GM12878 (cell line): Measurements from ENCODE around the gene XG. TPM values are rescaled to one million over a fixed set of nuclear protein-coding genes. Genes with fewer than 3 reads are reported as not detected.
"Not testable (repeated sequence)": the region's sequence is repeated elsewhere in the genome, so short reads cannot be mapped to it uniquely, and the experiment has no call there.

Source experiments
- ATAC-seq: fragments of 200-7000 bp; cut with Tn5 transposase; 3 replicates; pipeline ENCODE4 v1.9.1; 2020; ENCODE audit warnings: mild to moderate bottlenecking, moderate library complexity
- BruUV-seq: library from RNA; stranded (reverse); fragments of 400-500 nt; replicated peaks from 2 replicates; lab custom pipeline; 2021; lab: Mats Ljungman, UMichigan
- CTCF ChIA-PET: fragments of 300-600 bp; sonication (Branson Sonifier 250); formaldehyde crosslinking; extraction: SDS; loops from one replicate; lab custom pipeline; 2021; ENCODE audit warnings: inconsistent platforms; lab: Yijun Ruan, JAX
- POLR2A ChIA-PET: fragments of 350-600 bp; formaldehyde crosslinking; extraction: SDS; loops from one replicate; lab custom pipeline; 2021; ENCODE audit warnings: inconsistent platforms; lab: Charles Lee
- RAD21 ChIA-PET: fragments of 300-600 bp; sonication (Branson Sonifier 250); formaldehyde crosslinking; loops from one replicate; lab custom pipeline; 2023; ENCODE audit warnings: antibody characterized with exemption; ENCODE audit not compliant: unreplicated experiment; lab: Charles Lee
- SMC1A ChIA-PET: fragments of 300-600 bp; sonication (Branson Sonifier 250); formaldehyde crosslinking; loops from one replicate; lab custom pipeline; 2023; ENCODE audit not compliant: unreplicated experiment, uncharacterized antibody; lab: Charles Lee
- DNase-seq: peaks from one replicate; pipeline ENCODE4 v3.0.0-alpha.2; 2011; ENCODE audit warnings: low read depth, low spot score
- FAIRE-seq: peaks from 3 replicates; lab custom pipeline; 2011; peaks lifted over from hg19 to GRCh38; lab: Jason Lieb, UNC
- H2AFZ ChIP-seq: 2 replicates; pipeline ENCODE4 v1.6.0; 2011; ENCODE audit warnings: low read depth, low read length, control low read depth; ENCODE audit not compliant: control insufficient read depth
- H3K27ac ChIP-seq: 2 replicates; pipeline ENCODE4 v1.5.1; 2011; ENCODE audit warnings: control low read depth; ENCODE audit not compliant: control insufficient read depth, insufficient read depth
- H3K27me3 ChIP-seq, 2 experiments: replicated peaks in 1 of 2; 2 replicates each; pipeline versions ENCODE4 v1.6.0 to v1.6.1; 2011; ENCODE audit warnings: low read length in 1 of 2; ENCODE audit not compliant: control insufficient read depth in 2 of 2, insufficient read depth in 2 of 2
- H3K36me3 ChIP-seq, 2 experiments: 2 replicates each; pipeline ENCODE4 v1.5.1; 2011; ENCODE audit warnings: low read length in 1 of 2; ENCODE audit not compliant: control insufficient read depth in 2 of 2, insufficient read depth in 2 of 2
- H3K4me1 ChIP-seq: 2 replicates; pipeline ENCODE4 v1.6.1; 2011; ENCODE audit warnings: mild to moderate bottlenecking, low read length, moderate library complexity, mixed read lengths; ENCODE audit not compliant: control insufficient read depth, insufficient read depth
- H3K4me2 ChIP-seq: 2 replicates; pipeline ENCODE4 v1.6.0; 2011; ENCODE audit warnings: control low read depth; ENCODE audit not compliant: control insufficient read depth, insufficient read depth
- H3K4me3 ChIP-seq: fragments of 200-600 bp; sonication (generic); 2 replicates; pipeline ENCODE4 v1.5.1; 2016
- H3K79me2 ChIP-seq: 2 replicates; pipeline ENCODE4 v1.6.0; 2011; ENCODE audit warnings: low read length; ENCODE audit not compliant: control insufficient read depth, insufficient read depth
- H3K9ac ChIP-seq: 2 replicates; pipeline ENCODE4 v1.8.0; 2011; ENCODE audit warnings: low read length, control low read depth, mixed read lengths; ENCODE audit not compliant: control insufficient read depth, insufficient read depth
- H3K9me3 ChIP-seq: replicated peaks from 3 replicates; pipeline ENCODE4 v1.5.1; 2011; ENCODE audit warnings: mild to moderate bottlenecking, low read length; ENCODE audit not compliant: control insufficient read depth, insufficient read depth
- H4K20me1 ChIP-seq: 2 replicates; pipeline ENCODE4 v1.6.0; 2011; ENCODE audit not compliant: control insufficient read depth, insufficient read depth
- BACH1 ChIP-seq: fragments of 450-650 bp; IDR thresholded peaks from 2 replicates; pipeline ENCODE4 v1.6.1; 2017; ENCODE audit warnings: mild to moderate bottlenecking, borderline replicate concordance
- CHD4 ChIP-seq: fragments of 200-600 bp; sonication (generic); IDR thresholded peaks from 2 replicates; pipeline ENCODE4 v1.6.1; 2016; ENCODE audit warnings: mild to moderate bottlenecking
- JUNB ChIP-seq: IDR thresholded peaks from 2 replicates; pipeline ENCODE4 v1.6.1; 2016; ENCODE audit warnings: antibody characterized with exemption, mild to moderate bottlenecking
- MEF2B ChIP-seq: fragments of 450-650 bp; IDR thresholded peaks from 2 replicates; pipeline ENCODE4 v1.6.1; 2018; ENCODE audit warnings: mild to moderate bottlenecking, moderate library complexity; ENCODE audit not compliant: partially characterized antibody, poor library complexity, severe bottlenecking
- POLR2AphosphoS2 ChIP-seq: IDR thresholded peaks from 2 replicates; pipeline ENCODE4 v1.6.1; 2011; ENCODE audit warnings: low read depth, mild to moderate bottlenecking, low read length, improper control_type of control experiment, moderate library complexity
- RELB ChIP-seq: fragments of 450-650 bp; IDR thresholded peaks from 2 replicates; pipeline ENCODE4 v1.6.1; 2017; ENCODE audit warnings: low read depth, mild to moderate bottlenecking, moderate library complexity
- SIX5 ChIP-seq: IDR thresholded peaks from 2 replicates; pipeline ENCODE4 v1.6.1; 2011; ENCODE audit warnings: mild to moderate bottlenecking, low read depth, low read length, moderate library complexity; ENCODE audit not compliant: severe bottlenecking
- TCF12 ChIP-seq: IDR thresholded peaks from 2 replicates; pipeline ENCODE4 v1.6.1; 2011; ENCODE audit warnings: low read depth, mild to moderate bottlenecking, low read length
- WRNIP1 ChIP-seq: IDR thresholded peaks from 2 replicates; pipeline ENCODE4 v1.6.1; 2011; ENCODE audit warnings: low read depth, low read length, improper control_type of control experiment, borderline replicate concordance
- YY1 ChIP-seq: IDR thresholded peaks from 2 replicates; pipeline ENCODE4 v1.6.1; 2011; ENCODE audit warnings: low read depth, mild to moderate bottlenecking, low read length
- WGBS: methylation state at CpG from one replicate; pipeline ENCODE4 v1.1.6; 2016; ENCODE audit warnings: low lambda C conversion rate; ENCODE audit not compliant: insufficient replicate concordance, insufficient coverage; ENCODE audit errors: missing lambda C conversion rate; 5-methylcytosine and 5-hydroxymethylcytosine counted together
- in situ Hi-C: fragments of 300-500 bp; cut with MboI; formaldehyde crosslinking; loops from 9 replicates; pipeline ENCODE4 v1.14.3; 2018; ENCODE audit warnings: mixed read lengths
- intact Hi-C: fragments of 100-400 bp; cut with micrococcal nuclease; formaldehyde crosslinking; loops from one replicate; pipeline ENCODE4 v1.14.2; 2022; ENCODE audit not compliant: unreplicated experiment
- polyA plus RNA-seq, 11 experiments: library from polyadenylated mRNA; depleted of rRNA in 4 of 11; unstranded in 6 of 11; stranded (reverse) in 5 of 11; fragments of >200 nt; fragmentation: Nextera tagmentation in 4 of 11; fragmentation: Illumina TruSeq in 1 of 11; extraction: Ambion mirVana in 4 of 11; extraction: Trizol in 1 of 11; gene quantifications; 1 replicate in 1 of 11; 2 replicates in 10 of 11; pipeline versions ENCODE4 v1.2.1 to v1.2.3, GENCODE V29; 2011 to 2016; ENCODE audit warnings: inconsistent platforms in 2 of 11, missing spikeins in 2 of 11, low read depth in 1 of 11
- total RNA-seq, 4 experiments: library from RNA; depleted of rRNA in 3 of 4; stranded (reverse); fragments of >200 nt in 3 of 4; fragmentation: Illumina TruSeq in 1 of 4; extraction: Trizol in 1 of 4; gene quantifications; 2 replicates each; pipeline versions ENCODE4 v1.2.1 to v1.2.3, GENCODE V29; 2013 to 2021
- TF ChIP-seq, protein P1 (sequence below): fragments of 450-650 bp; IDR thresholded peaks from 2 replicates; pipeline ENCODE4 v1.6.1; 2014; ENCODE audit warnings: mild to moderate bottlenecking
- TF ChIP-seq, protein P2 (sequence below): fragments of 450-650 bp; IDR thresholded peaks from 2 replicates; pipeline ENCODE4 v1.6.1; 2016; ENCODE audit warnings: mild to moderate bottlenecking, moderate library complexity, borderline replicate concordance

Gene XG
- total and polyA plus RNA-seq, 10 of the 15 experiments (the other 5 are each of a cell fraction or from before 2014, with no cell fraction given), result not detected

- Histone ChIP-seq H3K9me3 (no peaks in the 10 kb centered on the region), H4K20me1 (no peaks in the 10 kb centered on the region), H2AFZ (no peak overlapping the region), H3K4me3 (no peak overlapping the region), H3K9ac (no peak overlapping the region), H3K4me1 (no peaks in the 10 kb centered on the region), H3K79me2 (no peaks in the 10 kb centered on the region), H3K4me2 (no peak overlapping the region), H3K36me3 (no peaks in the 10 kb centered on the region), H3K27me3 (no peaks in the 10 kb centered on the region), H3K27ac (no peak overlapping the region)
- no peak for DNase-seq
- no peak for TF ChIP-seq CHD4
- TF ChIP-seq POLR2AphosphoS2, result no peak
- no peak for TF ChIP-seq WRNIP1
- no peak for TF ChIP-seq YY1
- TF ChIP-seq, protein P1, sequence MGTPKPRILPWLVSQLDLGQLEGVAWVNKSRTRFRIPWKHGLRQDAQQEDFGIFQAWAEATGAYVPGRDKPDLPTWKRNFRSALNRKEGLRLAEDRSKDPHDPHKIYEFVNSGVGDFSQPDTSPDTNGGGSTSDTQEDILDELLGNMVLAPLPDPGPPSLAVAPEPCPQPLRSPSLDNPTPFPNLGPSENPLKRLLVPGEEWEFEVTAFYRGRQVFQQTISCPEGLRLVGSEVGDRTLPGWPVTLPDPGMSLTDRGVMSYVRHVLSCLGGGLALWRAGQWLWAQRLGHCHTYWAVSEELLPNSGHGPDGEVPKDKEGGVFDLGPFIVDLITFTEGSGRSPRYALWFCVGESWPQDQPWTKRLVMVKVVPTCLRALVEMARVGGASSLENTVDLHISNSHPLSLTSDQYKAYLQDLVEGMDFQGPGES, result no peak
- TF ChIP-seq MEF2B, result no peak
- TF ChIP-seq, protein P2, sequence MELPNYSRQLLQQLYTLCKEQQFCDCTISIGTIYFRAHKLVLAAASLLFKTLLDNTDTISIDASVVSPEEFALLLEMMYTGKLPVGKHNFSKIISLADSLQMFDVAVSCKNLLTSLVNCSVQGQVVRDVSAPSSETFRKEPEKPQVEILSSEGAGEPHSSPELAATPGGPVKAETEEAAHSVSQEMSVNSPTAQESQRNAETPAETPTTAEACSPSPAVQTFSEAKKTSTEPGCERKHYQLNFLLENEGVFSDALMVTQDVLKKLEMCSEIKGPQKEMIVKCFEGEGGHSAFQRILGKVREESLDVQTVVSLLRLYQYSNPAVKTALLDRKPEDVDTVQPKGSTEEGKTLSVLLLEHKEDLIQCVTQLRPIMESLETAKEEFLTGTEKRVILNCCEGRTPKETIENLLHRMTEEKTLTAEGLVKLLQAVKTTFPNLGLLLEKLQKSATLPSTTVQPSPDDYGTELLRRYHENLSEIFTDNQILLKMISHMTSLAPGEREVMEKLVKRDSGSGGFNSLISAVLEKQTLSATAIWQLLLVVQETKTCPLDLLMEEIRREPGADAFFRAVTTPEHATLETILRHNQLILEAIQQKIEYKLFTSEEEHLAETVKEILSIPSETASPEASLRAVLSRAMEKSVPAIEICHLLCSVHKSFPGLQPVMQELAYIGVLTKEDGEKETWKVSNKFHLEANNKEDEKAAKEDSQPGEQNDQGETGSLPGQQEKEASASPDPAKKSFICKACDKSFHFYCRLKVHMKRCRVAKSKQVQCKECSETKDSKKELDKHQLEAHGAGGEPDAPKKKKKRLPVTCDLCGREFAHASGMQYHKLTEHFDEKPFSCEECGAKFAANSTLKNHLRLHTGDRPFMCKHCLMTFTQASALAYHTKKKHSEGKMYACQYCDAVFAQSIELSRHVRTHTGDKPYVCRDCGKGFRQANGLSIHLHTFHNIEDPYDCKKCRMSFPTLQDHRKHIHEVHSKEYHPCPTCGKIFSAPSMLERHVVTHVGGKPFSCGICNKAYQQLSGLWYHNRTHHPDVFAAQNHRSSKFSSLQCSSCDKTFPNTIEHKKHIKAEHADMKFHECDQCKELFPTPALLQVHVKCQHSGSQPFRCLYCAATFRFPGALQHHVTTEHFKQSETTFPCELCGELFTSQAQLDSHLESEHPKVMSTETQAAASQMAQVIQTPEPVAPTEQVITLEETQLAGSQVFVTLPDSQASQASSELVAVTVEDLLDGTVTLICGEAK, result no peak
- no peak for TF ChIP-seq RELB
- TF ChIP-seq TCF12, result no peak
- TF ChIP-seq BACH1, result no peak
- no peak for TF ChIP-seq JUNB
- no peak for TF ChIP-seq SIX5
- in situ Hi-C loops, result no loop called here
- FAIRE-seq, result no peak
- intact Hi-C loops, result no loop called here
- no peak for ATAC-seq
- ChIA-PET SMC1A (no interaction called here), POLR2A (no interaction called here), RAD21 (no interaction called here), CTCF (no interaction called here)
- 8% methylated on average over 3 of the region's 3 CpGs for whole genome bisulfite sequencing
- BruUV-seq, result no TSS peak
Measured at GRCh38 chrX:2751291-2751690, 549 bp upstream of the XG start.

DNA sequence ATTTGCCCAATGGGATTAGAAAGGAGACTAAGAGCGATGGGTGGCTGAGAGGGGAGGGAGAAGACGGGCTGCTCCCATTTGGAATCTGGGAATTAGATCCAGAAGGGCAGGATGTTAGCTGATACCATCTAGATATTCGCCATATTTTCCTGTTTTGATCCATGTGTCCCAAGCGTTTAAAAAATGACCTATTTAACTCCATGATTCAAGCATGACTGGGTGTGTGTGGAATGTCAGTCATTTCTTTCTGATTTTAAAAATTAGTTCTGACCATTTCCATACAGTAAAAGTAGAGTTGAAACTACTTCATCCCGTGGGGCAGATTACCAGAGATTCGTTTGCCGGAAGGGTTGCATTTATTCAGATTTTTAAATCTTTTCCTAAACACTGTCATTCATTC lies 601 bp downstream of the XG start:
- H3K4me2 ChIP-seq, in situ Hi-C loops, POLR2A ChIA-PET, CTCF ChIA-PET, H3K79me2 ChIP-seq, H2AFZ ChIP-seq, RAD21 ChIA-PET, H3K9ac ChIP-seq, ATAC-seq, H4K20me1 ChIP-seq, H3K9me3 ChIP-seq, FAIRE-seq, BruUV-seq, H3K4me1 ChIP-seq, H3K27me3 ChIP-seq, H3K4me3 ChIP-seq, H3K36me3 ChIP-seq, intact Hi-C loops, H3K27ac ChIP-seq, SMC1A ChIA-PET, DNase-seq: not testable (repeated sequence)
- WGBS, result 31% methylated on average over 6 of the region's 7 CpGs
